ENCODE results near the gene MRPS22.

MRPS22 gene

GRCh38 chr3:139302801-139303113, 41.1 kb upstream of the MRPS22 start:
- no peak overlapping the region for H3K4me3 ChIP-seq (ENCODE audit: insufficient read depth, low read depth, low read length)
- H3K27ac ChIP-seq (ENCODE audit: insufficient read depth, low read depth, low read length, poor library complexity, severe bottlenecking) = no peak overlapping the region
- WGBS, 2 experiments = 92 to 97% methylated on average over 4 of the region's 4 CpGs

GRCh38 chr3:139303216-139303615, 40.6 kb upstream of the MRPS22 start:
- Histone ChIP-seq H3K4me3 (ENCODE audit: insufficient read depth, low read depth, low read length) (no peak overlapping the region), H3K27ac (ENCODE audit: insufficient read depth, low read depth, low read length, poor library complexity, severe bottlenecking) (no peak overlapping the region), H3K36me3 (ENCODE audit: control insufficient read depth, insufficient read depth, low read length) (no peaks in the 10 kb centered on the region), H3K9me3 (ENCODE audit: control insufficient read depth, low read length) (no peaks in the 10 kb centered on the region), H3K27me3 (ENCODE audit: control insufficient read depth, insufficient read depth, low read length, poor library complexity, severe bottlenecking) (no peaks in the 10 kb centered on the region), H3K4me1 (ENCODE audit: control insufficient read depth, insufficient read depth, low read length) (peaks cover 5% of the 10 kb centered on the region)
- 83 to 92% methylated on average over 5 of the region's 5 CpGs for WGBS, 2 experiments

More at GRCh38 chr3:139302801-139303113, 41.1 kb upstream of the MRPS22 start:
- peaks cover 4% of the 10 kb centered on the region for H3K4me1 ChIP-seq (ENCODE audit: control insufficient read depth, insufficient read depth, low read length)
- H3K36me3 ChIP-seq (ENCODE audit: control insufficient read depth, insufficient read depth, low read length) = no peaks in the 10 kb centered on the region
- no peaks in the 10 kb centered on the region for H3K27me3 ChIP-seq (ENCODE audit: control insufficient read depth, insufficient read depth, low read length, poor library complexity, severe bottlenecking)
- H3K9me3 ChIP-seq (ENCODE audit: control insufficient read depth, low read length) = no peaks in the 10 kb centered on the region

- Histone ChIP-seq H3K4me3 (ENCODE audit: insufficient read depth, low read depth, low read length) (no peak overlapping the region), H3K4me1 (ENCODE audit: control insufficient read depth, insufficient read depth, low read length) (peaks cover 12% of the 10 kb centered on the region), H3K36me3 (ENCODE audit: control insufficient read depth, insufficient read depth, low read length) (no peaks in the 10 kb centered on the region), H3K27me3 (ENCODE audit: control insufficient read depth, insufficient read depth, low read length, poor library complexity, severe bottlenecking) (no peaks in the 10 kb centered on the region), H3K9me3 (ENCODE audit: control insufficient read depth, low read length) (no peaks in the 10 kb centered on the region), H3K27ac (ENCODE audit: insufficient read depth, low read depth, low read length, poor library complexity, severe bottlenecking) (no peak overlapping the region)
- 88 to 90% methylated on average over 3 of the region's 3 CpGs for WGBS, 2 experiments
Measured at GRCh38 chr3:139304383-139304782, 39.4 kb upstream of the MRPS22 start.

- Histone ChIP-seq H3K27me3 (ENCODE audit: control insufficient read depth, insufficient read depth, low read length, poor library complexity, severe bottlenecking) (no peaks in the 10 kb centered on the region), H3K4me3 (ENCODE audit: insufficient read depth, low read depth, low read length) (no peak overlapping the region), H3K27ac (ENCODE audit: insufficient read depth, low read depth, low read length, poor library complexity, severe bottlenecking) (no peak overlapping the region), H3K4me1 (ENCODE audit: control insufficient read depth, insufficient read depth, low read length) (peaks cover 17% of the 10 kb centered on the region), H3K9me3 (ENCODE audit: control insufficient read depth, low read length) (no peaks in the 10 kb centered on the region), H3K36me3 (ENCODE audit: control insufficient read depth, insufficient read depth, low read length) (no peaks in the 10 kb centered on the region)
- 89 to 93% methylated on average over 2 of the region's 2 CpGs for WGBS, 2 experiments
Measured at GRCh38 chr3:139306078-139306477, 37.7 kb upstream of the MRPS22 start.

GRCh38 chr3:139307072-139307491, 36.7 kb upstream of the MRPS22 start:
- H3K36me3 ChIP-seq (ENCODE audit: control insufficient read depth, insufficient read depth, low read length) = no peaks in the 10 kb centered on the region
- H3K4me3 ChIP-seq (ENCODE audit: insufficient read depth, low read depth, low read length) = no peak overlapping the region
- H3K27ac ChIP-seq (ENCODE audit: insufficient read depth, low read depth, low read length, poor library complexity, severe bottlenecking) = no peak overlapping the region
- WGBS, 2 experiments = 90 to 91% methylated on average over 1 of the region's 1 CpG
- no peaks in the 10 kb centered on the region for H3K9me3 ChIP-seq (ENCODE audit: control insufficient read depth, low read length)
- peaks cover 17% of the 10 kb centered on the region for H3K4me1 ChIP-seq (ENCODE audit: control insufficient read depth, insufficient read depth, low read length)
- H3K27me3 ChIP-seq (ENCODE audit: control insufficient read depth, insufficient read depth, low read length, poor library complexity, severe bottlenecking) = no peaks in the 10 kb centered on the region

GRCh38 chr3:139307601-139308555, 35.9 kb upstream of the MRPS22 start:
- no peak overlapping the region for H3K4me3 ChIP-seq (ENCODE audit: insufficient read depth, low read depth, low read length)
- no peaks in the 10 kb centered on the region for H3K36me3 ChIP-seq (ENCODE audit: control insufficient read depth, insufficient read depth, low read length)
- H3K27me3 ChIP-seq (ENCODE audit: control insufficient read depth, insufficient read depth, low read length, poor library complexity, severe bottlenecking) = no peaks in the 10 kb centered on the region
- H3K4me1 ChIP-seq (ENCODE audit: control insufficient read depth, insufficient read depth, low read length) = peaks cover 17% of the 10 kb centered on the region
- H3K27ac ChIP-seq (ENCODE audit: insufficient read depth, low read depth, low read length, poor library complexity, severe bottlenecking) = no peak overlapping the region
- WGBS, 2 experiments = 92% methylated on average over 6 of the region's 6 CpGs
- no peaks in the 10 kb centered on the region for H3K9me3 ChIP-seq (ENCODE audit: control insufficient read depth, low read length)

- H3K27ac ChIP-seq (ENCODE audit: insufficient read depth, low read depth, low read length, poor library complexity, severe bottlenecking) = no peak overlapping the region
Measured at GRCh38 chr3:139308560-139308959, 35.3 kb upstream of the MRPS22 start.

GRCh38 chr3:139309061-139309591, 34.7 kb upstream of the MRPS22 start:
- Histone ChIP-seq H3K4me1 (ENCODE audit: control insufficient read depth, insufficient read depth, low read length) (peaks cover 17% of the 10 kb centered on the region), H3K36me3 (ENCODE audit: control insufficient read depth, insufficient read depth, low read length) (no peaks in the 10 kb centered on the region), H3K27ac (ENCODE audit: insufficient read depth, low read depth, low read length, poor library complexity, severe bottlenecking) (no peak overlapping the region), H3K27me3 (ENCODE audit: control insufficient read depth, insufficient read depth, low read length, poor library complexity, severe bottlenecking) (no peaks in the 10 kb centered on the region), H3K9me3 (ENCODE audit: control insufficient read depth, low read length) (no peaks in the 10 kb centered on the region), H3K4me3 (ENCODE audit: insufficient read depth, low read depth, low read length) (no peak overlapping the region)
- WGBS, 2 experiments = 82 to 91% methylated on average over 2 of the region's 2 CpGs

More at GRCh38 chr3:139308560-139308959, 35.3 kb upstream of the MRPS22 start:
- Histone ChIP-seq H3K36me3 (ENCODE audit: control insufficient read depth, insufficient read depth, low read length) (no peaks in the 10 kb centered on the region), H3K9me3 (ENCODE audit: control insufficient read depth, low read length) (no peaks in the 10 kb centered on the region), H3K4me3 (ENCODE audit: insufficient read depth, low read depth, low read length) (no peak overlapping the region), H3K4me1 (ENCODE audit: control insufficient read depth, insufficient read depth, low read length) (peaks cover 17% of the 10 kb centered on the region), H3K27me3 (ENCODE audit: control insufficient read depth, insufficient read depth, low read length, poor library complexity, severe bottlenecking) (no peaks in the 10 kb centered on the region)
- 73 to 76% methylated on average over 4 of the region's 4 CpGs for WGBS, 2 experiments

- Histone ChIP-seq H3K27me3 (ENCODE audit: control insufficient read depth, insufficient read depth, low read length, poor library complexity, severe bottlenecking) (no peaks in the 10 kb centered on the region), H3K4me1 (ENCODE audit: control insufficient read depth, insufficient read depth, low read length) (peaks cover 17% of the 10 kb centered on the region), H3K4me3 (ENCODE audit: insufficient read depth, low read depth, low read length) (no peak overlapping the region), H3K36me3 (ENCODE audit: control insufficient read depth, insufficient read depth, low read length) (no peaks in the 10 kb centered on the region), H3K9me3 (ENCODE audit: control insufficient read depth, low read length) (no peaks in the 10 kb centered on the region), H3K27ac (ENCODE audit: insufficient read depth, low read depth, low read length, poor library complexity, severe bottlenecking) (no peak overlapping the region)
- 84 to 86% methylated on average over 4 of the region's 4 CpGs for WGBS, 2 experiments
Measured at GRCh38 chr3:139309880-139310279, 33.9 kb upstream of the MRPS22 start.

- WGBS, 2 experiments = 82 to 86% methylated on average over 8 of the region's 8 CpGs
- no peaks in the 10 kb centered on the region for H3K27me3 ChIP-seq (ENCODE audit: control insufficient read depth, insufficient read depth, low read length, poor library complexity, severe bottlenecking)
- H3K27ac ChIP-seq (ENCODE audit: insufficient read depth, low read depth, low read length, poor library complexity, severe bottlenecking) = no peak overlapping the region
- H3K4me1 ChIP-seq (ENCODE audit: control insufficient read depth, insufficient read depth, low read length) = peaks cover 17% of the 10 kb centered on the region
- no peaks in the 10 kb centered on the region for H3K9me3 ChIP-seq (ENCODE audit: control insufficient read depth, low read length)
- no peak overlapping the region for H3K4me3 ChIP-seq (ENCODE audit: insufficient read depth, low read depth, low read length)
- H3K36me3 ChIP-seq (ENCODE audit: control insufficient read depth, insufficient read depth, low read length) = no peaks in the 10 kb centered on the region
Measured at GRCh38 chr3:139310474-139310933, 33.3 kb upstream of the MRPS22 start.

All from ectodermal cell (in vitro differentiated cells).